NCI-H524 treated with DMSO at 0.1 percent for 48 hours (cell line): ENCODE data around the gene ZNF26.
"Not testable (repeated sequence)": the region's sequence is repeated elsewhere in the genome, so short reads cannot be mapped to it uniquely, and the experiment has no call there.

Experiments used
- DNase-seq: peaks from one replicate; lab custom pipeline; 2025; lab: John Stamatoyannopoulos, UW

Gene ZNF26

GRCh38 chr12:132986001-132986884 is at the start of gene ZNF26:
Gene ZNF26, plus strand, starts transcription at chr12:132986367. Its CDS starts 474 bp downstream, at chr12:132986841.
- DNase-seq: peak; percentile 67

DNA sequence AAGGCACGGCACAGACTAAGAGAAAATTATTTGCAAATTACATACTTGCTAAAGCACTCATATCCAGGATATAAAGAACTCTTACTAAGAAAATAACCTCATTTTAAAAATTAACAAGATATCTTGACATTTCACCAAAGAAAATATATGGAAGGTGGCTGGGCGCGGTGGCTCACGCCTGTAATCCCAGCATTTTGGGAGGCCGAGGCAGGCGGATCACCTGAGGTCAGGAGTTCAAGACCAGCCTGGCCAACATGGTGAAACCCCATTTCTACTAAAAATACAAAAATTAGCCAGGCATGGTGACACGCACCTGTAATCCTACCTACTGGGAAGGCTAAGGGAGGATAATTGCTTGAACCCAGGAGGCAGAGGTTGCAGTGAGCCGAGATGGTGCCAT is 49.2 kb upstream of the ZNF26 start:
- not testable (repeated sequence) for DNase-seq

DNA sequence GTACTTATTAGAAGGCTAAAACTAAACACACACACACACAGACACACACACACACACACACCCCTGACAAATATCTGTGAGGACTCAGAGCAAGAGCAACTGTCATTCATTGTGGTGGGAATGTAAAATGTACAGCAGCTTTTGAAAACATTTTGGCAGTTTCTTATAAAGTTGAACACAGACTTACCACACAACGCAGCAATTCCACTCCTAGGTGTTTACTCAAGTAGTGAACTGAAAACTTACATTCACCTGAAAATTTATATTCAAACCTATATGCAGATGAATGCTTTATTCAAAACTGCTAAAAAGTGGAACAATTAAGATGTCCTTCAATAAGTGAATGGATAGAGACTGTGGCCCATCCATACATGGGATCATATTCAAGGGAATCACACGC is 48.7 kb upstream of the ZNF26 start:
- no peak for DNase-seq

- not testable (repeated sequence) for DNase-seq
These were observed 47.4 kb upstream of the ZNF26 start for GRCh38 chr12:132938807-132939206.

- DNase-seq: no peak
These were observed 46.0 kb upstream of the ZNF26 start for GRCh38 chr12:132940071-132940719.

- DNase-seq: no peak
These were observed 44.7 kb upstream of the ZNF26 start for GRCh38 chr12:132941336-132941954.

GRCh38 chr12:132942611-132943010 is 43.6 kb upstream of the ZNF26 start:
- no peak for DNase-seq

DNA sequence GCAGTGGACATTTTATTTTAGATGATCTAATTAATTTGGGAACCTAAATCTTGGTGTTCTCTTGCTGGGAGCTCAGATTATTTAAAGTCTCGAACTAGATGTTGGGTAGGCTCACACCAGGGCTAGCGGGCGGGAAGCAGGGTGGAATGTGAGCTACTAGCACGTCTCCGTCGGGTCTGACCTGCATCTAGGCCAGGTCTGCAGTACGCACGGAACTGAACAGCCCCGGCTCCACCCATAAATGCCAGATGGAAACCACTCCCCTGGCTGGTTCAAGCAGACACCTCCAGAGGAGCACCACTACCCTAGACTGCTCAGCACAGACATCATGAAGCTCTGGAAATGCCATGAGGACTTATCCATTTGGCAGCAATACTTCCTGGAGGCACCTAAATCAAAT is 40.4 kb upstream of the ZNF26 start:
- DNase-seq: no peak

DNA sequence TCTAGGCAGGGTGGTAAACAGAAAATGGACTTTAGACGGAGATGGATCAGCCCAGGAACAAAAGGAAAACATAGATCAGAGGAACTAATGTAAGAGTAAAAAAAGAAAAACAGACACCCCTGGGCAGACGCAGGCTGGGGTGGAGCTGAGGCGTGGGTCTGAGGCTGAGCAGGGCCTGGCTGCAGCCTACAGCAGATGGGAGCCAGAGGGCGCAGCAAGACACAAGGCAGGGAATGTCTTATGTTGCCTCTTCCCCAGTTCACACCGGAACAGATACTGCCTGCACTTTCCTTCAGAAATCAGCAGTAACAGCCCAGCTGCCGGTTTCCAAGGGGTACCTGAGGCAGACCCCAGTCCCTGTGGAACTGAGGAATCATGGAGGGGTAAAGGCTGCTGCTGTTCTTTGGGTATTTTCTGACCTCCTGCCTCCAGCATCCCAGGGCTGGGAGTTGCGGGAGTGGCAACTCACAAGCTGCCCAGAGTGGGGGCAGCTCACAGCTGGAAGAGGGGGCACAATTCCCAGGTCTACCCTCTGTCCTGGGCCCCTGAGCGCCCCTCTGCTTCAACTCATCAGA is 39.8 kb upstream of the ZNF26 start:
- DNase-seq: no peak

- no peak for DNase-seq
These were observed 37.8 kb upstream of the ZNF26 start for GRCh38 chr12:132948146-132949066.

- DNase-seq: no peak
These were observed 36.0 kb upstream of the ZNF26 start for GRCh38 chr12:132949936-132950837.

GRCh38 chr12:132950844-132951535 is 35.2 kb upstream of the ZNF26 start:
- no peak for DNase-seq

- DNase-seq: no peak
These were observed 34.5 kb upstream of the ZNF26 start for GRCh38 chr12:132951649-132952048.

DNA sequence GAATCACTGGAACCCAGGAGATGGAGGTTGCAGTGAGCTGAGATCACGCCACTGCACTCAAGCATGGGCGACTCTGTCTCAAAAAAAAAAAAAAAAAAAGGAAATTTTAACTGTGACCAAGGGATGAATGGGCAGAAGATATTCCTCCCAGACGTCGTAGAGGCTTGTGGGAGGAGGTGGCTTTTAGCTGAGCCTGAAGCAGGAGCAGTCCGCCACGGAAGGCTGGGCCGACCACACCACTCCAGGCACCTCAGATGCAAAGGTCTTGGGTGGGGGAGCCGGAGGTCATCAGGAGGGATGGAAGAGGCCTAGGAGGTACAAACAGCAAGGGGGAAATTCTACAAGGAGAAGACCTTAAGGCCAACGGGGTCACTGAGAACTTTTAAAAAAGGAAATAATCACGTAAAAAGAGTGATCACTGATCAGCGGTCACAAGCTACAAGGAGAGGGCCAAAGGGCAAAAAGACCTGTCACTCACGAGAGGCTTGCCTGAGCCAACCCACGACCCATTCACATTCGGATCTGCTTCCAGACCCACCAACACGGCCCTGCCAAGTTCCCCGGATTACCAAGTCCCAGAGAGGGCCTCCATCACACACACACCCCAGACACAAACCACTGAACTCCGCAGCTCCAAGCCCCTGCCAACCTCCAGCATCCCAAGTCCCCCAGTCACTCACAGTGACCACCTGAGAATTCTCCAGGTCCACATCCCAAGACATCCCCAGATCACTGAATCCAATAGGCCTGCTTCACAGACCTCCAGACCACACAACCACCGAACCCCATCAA is 33.6 kb upstream of the ZNF26 start:
- no peak for DNase-seq

DNA sequence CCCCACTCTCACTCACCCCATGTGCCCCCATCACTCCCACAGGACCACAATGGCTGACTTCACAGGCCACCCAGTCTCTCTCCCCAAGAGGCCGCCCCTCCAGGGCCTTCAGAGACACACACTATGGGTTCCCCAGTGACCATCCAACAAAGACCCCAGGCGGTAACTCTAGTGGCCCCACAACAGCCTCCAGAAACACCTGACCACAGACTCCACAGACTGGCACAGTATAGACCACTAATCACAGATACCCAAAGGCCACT is 33.1 kb upstream of the ZNF26 start:
- no peak for DNase-seq

DNA sequence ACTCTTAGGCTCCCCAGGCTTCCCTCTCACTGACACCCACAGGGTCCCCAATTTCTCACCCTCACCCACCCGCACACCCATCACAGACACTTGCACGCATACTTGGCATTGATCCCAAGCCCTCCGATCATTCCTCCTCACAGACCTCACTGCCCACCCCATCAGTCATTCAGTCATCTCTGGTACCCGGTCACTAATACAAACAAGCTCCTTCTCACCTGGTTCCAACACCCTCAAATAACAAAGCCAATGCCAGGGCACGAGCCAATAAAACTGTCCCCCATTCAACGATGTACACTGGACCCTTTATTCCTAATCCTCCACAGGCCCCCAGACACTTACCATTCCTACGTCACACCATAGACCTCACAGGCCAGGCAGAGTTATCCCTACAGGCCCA is 32.4 kb upstream of the ZNF26 start:
- no peak for DNase-seq

GRCh38 chr12:132954471-132955048 is 31.6 kb upstream of the ZNF26 start:
- DNase-seq: no peak

DNA sequence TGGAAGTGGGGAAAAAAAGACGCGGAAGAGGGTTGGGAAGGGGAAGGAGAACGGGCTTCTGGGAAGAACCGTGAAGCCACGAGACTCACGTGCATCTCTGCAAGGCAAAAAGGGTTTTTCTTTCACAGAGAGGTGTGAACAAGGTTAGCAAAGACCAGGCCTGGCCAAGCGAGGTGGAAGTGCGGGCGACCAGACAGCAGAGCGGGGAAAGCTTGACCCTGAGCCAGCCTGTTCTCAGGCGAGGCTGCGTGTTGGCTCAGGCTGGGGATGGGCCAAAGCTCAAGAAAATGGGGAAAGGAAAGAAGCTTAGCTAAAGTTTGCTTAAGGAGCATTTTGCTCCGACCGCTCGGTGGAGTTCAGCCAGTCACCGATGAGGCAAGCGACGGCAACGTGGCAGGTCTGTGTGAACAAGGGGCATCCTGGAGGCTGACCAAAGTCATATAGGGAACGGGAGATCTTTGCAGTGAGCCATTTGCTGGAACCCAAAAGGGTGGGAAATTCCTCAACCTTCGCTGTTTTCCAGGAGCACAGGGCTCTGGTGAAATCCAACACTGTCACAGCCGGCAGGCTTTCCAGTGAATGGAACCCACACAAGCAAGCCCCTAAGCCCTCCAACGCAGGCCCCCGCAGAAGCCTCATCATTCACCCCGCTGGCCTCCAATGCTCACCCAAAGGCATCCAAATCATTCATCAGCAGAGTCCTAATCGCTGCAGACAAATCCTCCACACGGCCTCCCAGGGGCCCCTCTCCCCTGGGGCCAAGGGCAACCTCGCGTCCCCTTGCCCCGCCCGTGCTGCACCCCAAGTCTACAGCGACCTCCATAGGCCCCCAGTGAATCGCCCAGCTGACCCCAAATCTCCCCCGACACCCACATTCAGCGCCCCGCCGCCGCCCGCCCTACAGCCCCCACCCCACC is 30.8 kb upstream of the ZNF26 start:
- no peak for DNase-seq
